H1 (cell line): Measurements from ENCODE around the gene SRP9.

Source experiments
- CHD1 ChIP-seq: IDR thresholded peaks from 2 replicates; pipeline ENCODE4 v1.6.1; 2012; ENCODE audit warnings: low read depth, low read length, improper control_type of control experiment
- CTCF ChIP-seq, 3 experiments: IDR thresholded peaks; 1 replicate in 2 of 3; 2 replicates in 1 of 3; pipeline versions ENCODE4 v1.5.1 to v1.6.1; 2011; ENCODE audit warnings: low read length in 3 of 3, mild to moderate bottlenecking in 3 of 3, inconsistent platforms in 2 of 3, low read depth in 1 of 3, moderate library complexity in 1 of 3; ENCODE audit not compliant: insufficient read depth in 1 of 3; ENCODE audit errors: control extremely low read depth in 1 of 3
- EZH2 ChIP-seq: fragments of 200-600 bp; sonication (generic); IDR thresholded peaks from 2 replicates; pipeline ENCODE4 v1.7.1; 2012; ENCODE audit warnings: low read depth, mild to moderate bottlenecking, moderate library complexity, low read length, inconsistent platforms; ENCODE audit not compliant: severe bottlenecking
- GABPA ChIP-seq: IDR thresholded peaks from 2 replicates; pipeline ENCODE4 v1.6.1; 2011; ENCODE audit warnings: mild to moderate bottlenecking, low read length, moderate library complexity, borderline replicate concordance; ENCODE audit not compliant: insufficient read depth
- MAFK ChIP-seq: IDR thresholded peaks from 2 replicates; pipeline ENCODE4 v1.6.1; 2012; ENCODE audit warnings: low read depth, mild to moderate bottlenecking, improper control_type of control experiment, low read length
- POLR2A ChIP-seq, 2 experiments: IDR thresholded peaks; 1 replicate in 1 of 2; 2 replicates in 1 of 2; pipeline ENCODE4 v1.6.1; 2011; ENCODE audit warnings: low read depth in 2 of 2, low read length in 2 of 2, mild to moderate bottlenecking in 2 of 2; ENCODE audit errors: control extremely low read depth in 1 of 2
- POLR2AphosphoS5 ChIP-seq: IDR thresholded peaks from 2 replicates; pipeline ENCODE4 v1.6.1; 2011; ENCODE audit warnings: low read depth, low read length
- USF2 ChIP-seq: IDR thresholded peaks from 2 replicates; pipeline ENCODE4 v1.6.1; 2011; ENCODE audit warnings: low read length, improper control_type of control experiment

GRCh38 chr1:225737161-225737560 lies 40.5 kb upstream of the SRP9 start:
- TF ChIP-seq POLR2AphosphoS5 (no peak), CTCF (IDR thresholded peaks at IDR 0.05; ENCODE audit: control extremely low read depth in 1 of 3, insufficient read depth in 1 of 3, low read depth in 1 of 3, low read length in 3 of 3) (no peak), USF2 (no peak), CHD1 (no peak), POLR2A (IDR thresholded peaks at IDR 0.05; ENCODE audit: control extremely low read depth in 1 of 2, low read depth in 2 of 2, low read length in 2 of 2) (no peak), MAFK (no peak), EZH2 (no peak), GABPA (no peak)
